Tibial artery (tissue), 4 donors: ENCODE data around the gene TNFRSF8.

ENCODE experiments used
- DNase-seq, 2 donors: peaks; one replicate each; pipeline ENCODE4 v3.0.0-alpha.2; 2019
- H3K27ac ChIP-seq, 2 donors: fragments of 200-600 bp; sonication (generic) in 1 of 2; 1 replicate in 1 of 2; 2 replicates in 1 of 2; pipeline ENCODE4 v1.5.1; 2018 to 2019; ENCODE audit warnings: mild to moderate bottlenecking in 1 of 2
- H3K27me3 ChIP-seq, 2 donors: fragments of 200-600 bp; sonication (generic) in 1 of 2; one replicate each; pipeline versions ENCODE4 v1.5.1 to v1.6.0; 2016 to 2019
- H3K36me3 ChIP-seq, 3 donors: fragments of 200-600 bp; sonication (generic) in 2 of 3; one replicate each; pipeline ENCODE4 v1.5.1; 2016 to 2019; ENCODE audit warnings: mild to moderate bottlenecking in 2 of 3
- H3K4me1 ChIP-seq, 4 donors: fragments of 200-600 bp; sonication (generic) in 2 of 4; 1 replicate in 3 of 4; 2 replicates in 1 of 4; pipeline ENCODE4 v1.5.1; 2016 to 2019
- H3K4me3 ChIP-seq, 2 donors: fragments of 200-600 bp; sonication (generic) in 1 of 2; 1 replicate in 1 of 2; 2 replicates in 1 of 2; pipeline ENCODE4 v1.5.1; 2018 to 2019; ENCODE audit warnings: mild to moderate bottlenecking in 2 of 2
- H3K9me3 ChIP-seq, 3 donors: fragments of 200-600 bp; sonication (generic) in 1 of 3; one replicate each; pipeline ENCODE4 v1.5.1; 2016 to 2019
- CTCF ChIP-seq, 2 experiments: fragments of 200-600 bp in 1 of 2; fragments of 450-650 bp in 1 of 2; IDR thresholded peaks; one replicate each; pipeline ENCODE4 v1.5.1; 2017 to 2019; ENCODE audit warnings: antibody characterized with exemption in 2 of 2, mild to moderate bottlenecking in 1 of 2, moderate library complexity in 1 of 2
- intact Hi-C: fragments of 100-400 bp; cut with DNase I; formaldehyde crosslinking; loops from one replicate; pipeline ENCODE4 v1.15.0; 2023; ENCODE audit warnings: low total_unique reads

The TNFRSF8 gene

DNA sequence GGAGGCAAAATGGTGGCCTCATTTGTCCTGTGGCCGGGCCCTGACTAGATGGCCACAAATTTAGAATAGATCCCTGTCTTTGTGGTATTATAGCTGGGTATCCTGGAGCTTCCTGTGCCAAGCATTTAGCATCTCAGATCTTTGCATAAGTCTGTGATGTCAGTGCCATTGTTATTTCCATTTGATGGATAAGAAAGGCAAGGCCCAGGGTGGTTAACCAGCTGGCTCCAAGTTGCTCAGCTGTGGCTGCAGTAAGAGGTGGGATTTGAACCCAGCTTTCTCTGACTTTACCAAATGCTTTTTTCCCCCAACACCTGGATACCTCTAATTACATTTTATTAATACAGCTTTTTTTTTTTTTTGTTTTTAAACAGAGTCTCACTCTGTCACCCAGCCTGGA is 11.7 kb upstream of the TNFRSF8 start:
- H3K4me3 ChIP-seq, result no peak overlapping the region

DNA sequence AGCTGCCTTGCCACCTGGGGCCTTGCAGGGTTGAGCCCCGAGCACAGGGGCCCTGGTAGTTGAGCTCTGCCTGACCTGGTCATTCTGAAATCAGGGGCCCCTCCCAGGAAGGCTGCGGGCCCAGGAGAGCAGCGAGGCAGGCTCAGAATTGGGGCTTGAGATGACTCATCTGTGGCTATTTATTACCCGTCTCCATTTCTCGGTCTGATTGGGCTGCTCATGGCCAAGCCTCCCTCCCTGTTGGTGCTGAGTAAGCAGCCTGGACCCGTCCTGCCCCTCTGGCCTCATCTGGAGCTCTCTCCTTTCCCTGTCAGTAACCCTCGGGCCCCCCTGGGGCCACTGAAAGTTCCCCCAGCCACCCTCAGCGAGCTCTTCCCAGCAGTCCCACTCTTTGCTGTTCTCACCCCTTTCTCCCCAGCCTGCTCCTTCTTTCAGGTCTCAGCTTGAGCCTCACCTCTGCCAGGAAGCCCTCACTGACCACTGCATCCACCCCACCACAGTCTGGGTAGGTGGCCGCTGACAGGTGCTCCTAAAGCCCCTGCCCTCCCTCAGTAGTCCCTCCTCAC is 11.0 kb upstream of the TNFRSF8 start:
- intact Hi-C loops, result no loop called here

More for the DNA sequence above, 11.7 kb upstream of the TNFRSF8 start:
- Histone ChIP-seq H3K9me3 (no peaks in the 10 kb centered on the region), H3K27me3 (peaks cover 0 to 10% of the 10 kb centered on the region in 2 donors), H3K36me3 (no peaks in the 10 kb centered on the region), H3K27ac (no peak overlapping the region), H3K4me1 (peaks cover 0 to 23% (median 12%) of the 10 kb centered on the region in 4 donors)
- intact Hi-C loops, result no loop called here
- no peak for DNase-seq
- no peak for TF ChIP-seq CTCF (IDR thresholded peaks at IDR 0.05)

GRCh38 chr1:12052997-12053686 is 10.0 kb upstream of the TNFRSF8 start:
- intact Hi-C loops, result no loop called here
- Histone ChIP-seq H3K27me3 (no peaks in the 10 kb centered on the region), H3K4me1 (peaks cover 0 to 23% (median 12%) of the 10 kb centered on the region in 4 donors), H3K27ac (peak overlapping the region in 1 of 2 donors; percentile 34), H3K9me3 (no peaks in the 10 kb centered on the region), H3K4me3 (no peak overlapping the region), H3K36me3 (no peaks in the 10 kb centered on the region)
- peak; percentile 30 to 45 for TF ChIP-seq CTCF (IDR thresholded peaks at IDR 0.05)
- peak in 1 of 2 donors; percentile 31 for DNase-seq

More for the DNA sequence above, 11.0 kb upstream of the TNFRSF8 start:
- Histone ChIP-seq H3K4me1 (peaks cover 0 to 23% (median 12%) of the 10 kb centered on the region in 4 donors), H3K27ac (peak overlapping the region in 1 of 2 donors; percentile 37), H3K9me3 (no peaks in the 10 kb centered on the region), H3K4me3 (no peak overlapping the region), H3K36me3 (no peaks in the 10 kb centered on the region), H3K27me3 (peaks cover 0 to 7% of the 10 kb centered on the region in 2 donors)
- no peak for TF ChIP-seq CTCF (IDR thresholded peaks at IDR 0.05)
- DNase-seq, result peak; percentile 76 to 79

GRCh38 chr1:12053752-12054548 is 9.2 kb upstream of the TNFRSF8 start:
- TF ChIP-seq CTCF (IDR thresholded peaks at IDR 0.05), result no peak
- Histone ChIP-seq H3K4me1 (peaks cover 0 to 23% (median 12%) of the 10 kb centered on the region in 4 donors), H3K36me3 (no peaks in the 10 kb centered on the region), H3K9me3 (no peaks in the 10 kb centered on the region), H3K27ac (peak overlapping the region in 1 of 2 donors; percentile 34), H3K4me3 (no peak overlapping the region), H3K27me3 (peaks cover 0 to 2% of the 10 kb centered on the region in 2 donors)
- DNase-seq, result no peak
- intact Hi-C loops, result no loop called here

- no peaks in the 10 kb centered on the region for H3K36me3 ChIP-seq
- no peak overlapping the region for H3K4me3 ChIP-seq
- no peaks in the 10 kb centered on the region for H3K9me3 ChIP-seq
- H3K4me1 ChIP-seq, result peaks cover 0 to 23% (median 12%) of the 10 kb centered on the region in 4 donors
- peaks cover 0 to 10% of the 10 kb centered on the region in 2 donors for H3K27me3 ChIP-seq
- DNase-seq, result no peak
- intact Hi-C loops, result no loop called here
- H3K27ac ChIP-seq, result no peak overlapping the region
- TF ChIP-seq CTCF (IDR thresholded peaks at IDR 0.05), result no peak
Measured at GRCh38 chr1:12055259-12055658, 7.8 kb upstream of the TNFRSF8 start.
